ENCODE data around the gene ANLN. TPM values are rescaled to one million over a fixed set of nuclear protein-coding genes. Genes with fewer than 3 reads are reported as not detected.
A peak's percentile ranks its signal among the peaks of the same experiment; 100 is the strongest.

Gene ANLN
- total RNA-seq, 1 experiment from 2014 or later: 78.9 TPM

DNA sequence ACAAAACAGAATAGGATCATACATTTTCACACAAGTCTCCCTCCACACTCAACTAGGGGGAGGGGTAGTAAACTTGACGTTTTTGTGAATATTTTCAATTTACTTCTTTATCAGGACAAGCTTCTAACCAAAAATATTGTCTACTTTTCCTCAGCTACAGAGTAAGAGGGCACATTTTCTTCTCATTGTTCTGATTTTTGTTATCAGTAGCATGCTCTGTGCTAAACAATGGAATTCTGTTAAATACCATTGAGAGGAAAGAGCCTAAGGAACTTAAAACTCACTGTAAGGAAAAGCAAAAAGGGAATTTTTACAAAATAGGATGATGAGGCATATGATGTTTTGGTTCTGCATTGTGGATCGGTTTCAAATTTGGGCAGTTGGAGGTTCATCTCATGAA is 41.2 kb downstream of the ANLN start:
- TF ChIP-seq CTCF (conservative IDR thresholded peaks at IDR 0.05): no peak
- Histone ChIP-seq H3K27ac (ENCODE audit: insufficient read length, low read depth, low read length) (no peak overlapping the region), H2BK20ac (ENCODE audit: low read depth, low read length, poor library complexity, severe bottlenecking) (no peak overlapping the region), H3T11ph (ENCODE audit: low read length) (no peak overlapping the region), H3K9ac (ENCODE audit: extremely low read depth, insufficient read length, low read length) (no peak overlapping the region), H3K9me3 (ENCODE audit: control insufficient read depth, low read depth, low read length) (no peaks in the 10 kb centered on the region), H3K4me1 (ENCODE audit: insufficient read depth, low read length) (no peaks in the 10 kb centered on the region), H4K8ac (replicated peaks; ENCODE audit: insufficient read length, low read depth, low read length) (no peak overlapping the region), H2AK5ac (ENCODE audit: insufficient read length, low read length) (no peak overlapping the region), H4K91ac (ENCODE audit: insufficient read length, low read depth, low read length) (no peak overlapping the region), H2BK5ac (ENCODE audit: insufficient read length, low read length) (no peak overlapping the region), H3K79me1 (ENCODE audit: insufficient read depth, low read depth, low read length, poor library complexity, severe bottlenecking) (no peaks in the 10 kb centered on the region), H2BK15ac (ENCODE audit: low read depth, low read length) (no peak overlapping the region), H4K20me1 (ENCODE audit: control insufficient read depth, insufficient read depth, insufficient read length) (no peaks in the 10 kb centered on the region), H3K79me2 (ENCODE audit: insufficient read depth, low read length) (no peaks in the 10 kb centered on the region), H4K5ac (ENCODE audit: insufficient read length, low read depth, low read length) (no peak overlapping the region), H2AFZ (ENCODE audit: low read length) (no peak overlapping the region), H3K23me2 (ENCODE audit: insufficient read length, low read depth, low read length, poor library complexity, severe bottlenecking) (no peaks in the 10 kb centered on the region), H3K23ac (ENCODE audit: insufficient read length, low read depth, low read length) (no peak overlapping the region), H3K18ac (ENCODE audit: insufficient read length, low read depth, low read length) (no peak overlapping the region), H3K14ac (ENCODE audit: insufficient read depth, low read length) (no peak overlapping the region), H2BK120ac (ENCODE audit: low read depth, low read length, poor library complexity, severe bottlenecking) (no peak overlapping the region), H3K4ac (ENCODE audit: low read depth, low read length) (no peak overlapping the region), H2BK12ac (ENCODE audit: insufficient read length, low read depth, low read length) (no peak overlapping the region), H3K4me2 (ENCODE audit: insufficient read depth, insufficient read length, low read length) (no peak overlapping the region), H3K56ac (ENCODE audit: insufficient read length, low read depth, low read length) (no peak overlapping the region), H3K27me3 (ENCODE audit: insufficient read depth, low read length) (no peaks in the 10 kb centered on the region)
- H3K9me3 Mint-ChIP-seq: no peaks in the 10 kb centered on the region
- peaks cover 6 to 8% of the 10 kb centered on the region in 2 experiments; a peak in 2 of 4 replicates for H3K4me1 Mint-ChIP-seq
- no peaks in the 10 kb centered on the region for H3K27me3 Mint-ChIP-seq (ENCODE audit: low read depth)
- peaks cover 12 to 71% (median 62%) of the 10 kb centered on the region in 3 experiments; a peak in 6 of 7 replicates for H3K36me3 Mint-ChIP-seq (ENCODE audit: insufficient read depth in 1 of 3, low read depth in 3 of 3)
- no peak for DNase-seq
- no peak overlapping the region for H3K4me3 Mint-ChIP-seq
- H3K27ac Mint-ChIP-seq: peak overlapping the region in 1 of 3 experiments; percentile 80; a peak in 1 of 7 replicates
- no CpG with 5 or more reads among the region's 2 CpGs for WGBS (ENCODE audit: extremely low coverage, insufficient read length, low lambda C conversion rate)

All from H9 (cell line).